Measurements from ENCODE around the gene HAP1.
"Not testable (repeated sequence)": the region's sequence is repeated elsewhere in the genome, so short reads cannot be mapped to it uniquely, and the experiment has no call there.

Gene HAP1

GRCh38 chr17:41734139-41734948 is at the start of gene HAP1:
Gene HAP1 (minus strand): TSS chr17:41734643. CDS start chr17:41734634, 9 bp downstream.
- peak in 1 of 2 donors; percentile 36 for DNase-seq

GRCh38 chr17:41782142-41782541 is 47.7 kb upstream of the HAP1 start:
- no peak for DNase-seq

- DNase-seq: no peak
Measured at GRCh38 chr17:41781404-41782110, 47.1 kb upstream of the HAP1 start.

- no peak for DNase-seq
Measured at GRCh38 chr17:41779954-41780353, 45.5 kb upstream of the HAP1 start.

- no peak for DNase-seq
Measured at GRCh38 chr17:41777574-41778188, 43.2 kb upstream of the HAP1 start.

- no peak for DNase-seq
Measured at GRCh38 chr17:41777157-41777573, 42.7 kb upstream of the HAP1 start.

GRCh38 chr17:41776262-41776900 is 41.9 kb upstream of the HAP1 start:
- DNase-seq: not testable (repeated sequence)

GRCh38 chr17:41775394-41776226 is 41.2 kb upstream of the HAP1 start:
- no peak for DNase-seq

- no peak for DNase-seq
Measured at GRCh38 chr17:41773731-41774193, 39.3 kb upstream of the HAP1 start.

GRCh38 chr17:41773190-41773588 is 38.7 kb upstream of the HAP1 start:
- no peak for DNase-seq

GRCh38 chr17:41772586-41773189 is 38.2 kb upstream of the HAP1 start:
- DNase-seq: no peak

- DNase-seq: no peak
Measured at GRCh38 chr17:41772218-41772585, 37.8 kb upstream of the HAP1 start.

- no peak for DNase-seq
Measured at GRCh38 chr17:41771389-41772206, 37.2 kb upstream of the HAP1 start.

GRCh38 chr17:41769985-41770384 is 35.5 kb upstream of the HAP1 start:
- DNase-seq: no peak

- no peak for DNase-seq
Measured at GRCh38 chr17:41769346-41769862, 35.0 kb upstream of the HAP1 start.

- no peak for DNase-seq
Measured at GRCh38 chr17:41768682-41769288, 34.3 kb upstream of the HAP1 start.

- no peak for DNase-seq
Measured at GRCh38 chr17:41767324-41768042, 33.0 kb upstream of the HAP1 start.

GRCh38 chr17:41766135-41766534 is 31.7 kb upstream of the HAP1 start:
- no peak for DNase-seq

GRCh38 chr17:41763327-41763726 is 28.9 kb upstream of the HAP1 start:
- DNase-seq: no peak

- no peak for DNase-seq
Measured at GRCh38 chr17:41762841-41763240, 28.4 kb upstream of the HAP1 start.

All from stimulated activated CD4-positive, alpha-beta T cell treated with anti-CD3 and anti-CD28 coated beads, Interleukin-2, amount 100 ng/mL, for 24 hours (primary cell).